Stimulated activated CD8-positive, alpha-beta memory T cell treated with anti-CD3 and anti-CD28 coated beads, Interleukin-7, amount 100 ng/mL, for 48 hours (primary cell): Measurements from ENCODE around the gene BCL7C.

ENCODE experiments used
- DNase-seq, 2 donors: peaks; one replicate each; pipeline ENCODE4 v3.0.0-alpha.2; 2020; ENCODE audit warnings: low read depth in 1 of 2; ENCODE audit errors: extremely low read depth in 1 of 2

Gene BCL7C

GRCh38 chr16:30922960-30923535 lies 29.2 kb upstream of the BCL7C start:
- peak; percentile 89 to 97 for DNase-seq

GRCh38 chr16:30922420-30922959 lies 28.6 kb upstream of the BCL7C start:
- DNase-seq = peak; percentile 100

GRCh38 chr16:30921748-30922419 lies 28.0 kb upstream of the BCL7C start:
- peak; percentile 67 to 79 for DNase-seq

GRCh38 chr16:30921459-30921747 lies 27.5 kb upstream of the BCL7C start:
- no peak for DNase-seq

- DNase-seq = no peak
These were observed 27.0 kb upstream of the BCL7C start for GRCh38 chr16:30920891-30921290.

- DNase-seq = no peak
These were observed 24.7 kb upstream of the BCL7C start for GRCh38 chr16:30918614-30919013.

GRCh38 chr16:30914830-30915229 lies 21.0 kb upstream of the BCL7C start:
- DNase-seq = no peak

- no peak for DNase-seq
These were observed 19.0 kb upstream of the BCL7C start for GRCh38 chr16:30912794-30913412.

GRCh38 chr16:30910427-30911029 lies 16.7 kb upstream of the BCL7C start:
- no peak for DNase-seq

GRCh38 chr16:30907064-30907463 lies 13.2 kb upstream of the BCL7C start:
- DNase-seq = no peak

- no peak for DNase-seq
These were observed 10.4 kb upstream of the BCL7C start for GRCh38 chr16:30904114-30904780.

- DNase-seq = no peak
These were observed 9.7 kb upstream of the BCL7C start for GRCh38 chr16:30903596-30903995.

GRCh38 chr16:30903002-30903401 lies 9.1 kb upstream of the BCL7C start:
- no peak for DNase-seq

GRCh38 chr16:30902029-30902972 lies 8.4 kb upstream of the BCL7C start:
- no peak for DNase-seq

- DNase-seq = no peak
These were observed 7.5 kb upstream of the BCL7C start for GRCh38 chr16:30901201-30902028.

GRCh38 chr16:30900588-30900987 lies 6.7 kb upstream of the BCL7C start:
- no peak for DNase-seq

- no peak for DNase-seq
These were observed 5.9 kb upstream of the BCL7C start for GRCh38 chr16:30899794-30900193.

GRCh38 chr16:30896889-30897733 lies 3.2 kb upstream of the BCL7C start:
- DNase-seq = peak; percentile 65 to 78
